HG03045 (cell line): ENCODE data around the gene ZNF281.
A peak's percentile ranks its signal among the peaks of the same experiment; 100 is the strongest.

Source experiments
- ATAC-seq: cut with Tn5 transposase; IDR thresholded peaks from one replicate; pipeline ENCODE4 v1.9.1; 2021; ENCODE audit warnings: mild to moderate bottlenecking, moderate library complexity; ENCODE audit not compliant: unreplicated experiment

ZNF281 gene

GRCh38 chr1:200392625-200393185 lies 17.1 kb downstream of the ZNF281 start:
- no peak for ATAC-seq

GRCh38 chr1:200391747-200392146 lies 18.1 kb downstream of the ZNF281 start:
- ATAC-seq = no peak

- no peak for ATAC-seq
Observed at GRCh38 chr1:200388791-200389190, 21.0 kb downstream of the ZNF281 start.

- no peak for ATAC-seq
Observed at GRCh38 chr1:200386416-200386815, 23.4 kb downstream of the ZNF281 start.

GRCh38 chr1:200384818-200385390 lies 24.9 kb downstream of the ZNF281 start:
- ATAC-seq = no peak

- ATAC-seq = no peak
Observed at GRCh38 chr1:200381256-200381984, 28.4 kb downstream of the ZNF281 start.

- ATAC-seq = peak; percentile 71
Observed at GRCh38 chr1:200380589-200381021, 29.2 kb downstream of the ZNF281 start.

GRCh38 chr1:200379940-200380588 lies 29.8 kb downstream of the ZNF281 start:
- no peak for ATAC-seq

- no peak for ATAC-seq
Observed at GRCh38 chr1:200379432-200379757, 30.4 kb downstream of the ZNF281 start.

GRCh38 chr1:200378096-200378495 lies 31.7 kb downstream of the ZNF281 start:
- ATAC-seq = no peak

GRCh38 chr1:200376528-200376927 lies 33.3 kb downstream of the ZNF281 start:
- ATAC-seq = no peak

GRCh38 chr1:200374569-200375295 lies 35.1 kb downstream of the ZNF281 start:
- ATAC-seq = no peak

GRCh38 chr1:200373811-200374231 lies 36.0 kb downstream of the ZNF281 start:
- ATAC-seq = no peak

GRCh38 chr1:200372885-200373181 lies 37.0 kb downstream of the ZNF281 start:
- ATAC-seq = no peak

- no peak for ATAC-seq
Observed at GRCh38 chr1:200372095-200372884, 37.5 kb downstream of the ZNF281 start.

- no peak for ATAC-seq
Observed at GRCh38 chr1:200369706-200370105, 40.1 kb downstream of the ZNF281 start.

- ATAC-seq = no peak
Observed at GRCh38 chr1:200369131-200369530, 40.7 kb downstream of the ZNF281 start.

GRCh38 chr1:200368556-200368955 lies 41.3 kb downstream of the ZNF281 start:
- ATAC-seq = no peak

GRCh38 chr1:200367841-200368534 lies 41.8 kb downstream of the ZNF281 start:
- ATAC-seq = no peak
